ENCODE results near the gene PMAIP1.

PMAIP1 gene

DNA sequence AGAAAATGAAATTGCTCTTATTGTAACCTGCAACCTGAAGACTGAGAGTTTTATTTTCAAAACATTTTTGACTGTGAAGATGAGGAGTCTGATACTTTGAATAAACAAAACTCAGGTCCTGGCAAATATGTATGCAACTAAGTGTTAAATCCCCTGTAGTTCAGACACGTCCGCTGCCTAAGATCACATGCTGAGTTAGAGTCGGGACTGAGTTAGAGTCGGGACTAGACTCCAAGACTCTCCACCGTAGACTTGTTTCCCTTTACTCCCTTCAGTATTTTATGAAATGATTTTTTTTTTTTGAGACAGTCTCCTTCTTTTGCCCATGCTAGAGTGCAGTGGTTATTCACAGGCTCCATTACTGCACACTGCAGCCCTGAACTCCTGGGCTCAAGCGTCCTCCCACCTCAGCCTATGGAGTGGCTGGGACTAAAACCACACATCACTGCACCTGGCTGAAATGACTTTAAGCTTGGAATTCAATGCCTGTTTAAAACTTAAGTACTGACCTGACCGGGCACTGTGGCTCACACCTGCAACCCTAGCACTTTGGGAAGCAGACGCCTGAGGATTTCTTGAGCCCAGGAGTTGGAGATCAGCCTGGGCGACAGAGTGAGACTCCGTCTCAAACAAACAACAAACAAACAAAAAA lies 28.0 kb upstream of the PMAIP1 start:
- TF ChIP-seq, protein P1, sequence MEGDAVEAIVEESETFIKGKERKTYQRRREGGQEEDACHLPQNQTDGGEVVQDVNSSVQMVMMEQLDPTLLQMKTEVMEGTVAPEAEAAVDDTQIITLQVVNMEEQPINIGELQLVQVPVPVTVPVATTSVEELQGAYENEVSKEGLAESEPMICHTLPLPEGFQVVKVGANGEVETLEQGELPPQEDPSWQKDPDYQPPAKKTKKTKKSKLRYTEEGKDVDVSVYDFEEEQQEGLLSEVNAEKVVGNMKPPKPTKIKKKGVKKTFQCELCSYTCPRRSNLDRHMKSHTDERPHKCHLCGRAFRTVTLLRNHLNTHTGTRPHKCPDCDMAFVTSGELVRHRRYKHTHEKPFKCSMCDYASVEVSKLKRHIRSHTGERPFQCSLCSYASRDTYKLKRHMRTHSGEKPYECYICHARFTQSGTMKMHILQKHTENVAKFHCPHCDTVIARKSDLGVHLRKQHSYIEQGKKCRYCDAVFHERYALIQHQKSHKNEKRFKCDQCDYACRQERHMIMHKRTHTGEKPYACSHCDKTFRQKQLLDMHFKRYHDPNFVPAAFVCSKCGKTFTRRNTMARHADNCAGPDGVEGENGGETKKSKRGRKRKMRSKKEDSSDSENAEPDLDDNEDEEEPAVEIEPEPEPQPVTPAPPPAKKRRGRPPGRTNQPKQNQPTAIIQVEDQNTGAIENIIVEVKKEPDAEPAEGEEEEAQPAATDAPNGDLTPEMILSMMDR (IDR thresholded peaks at IDR 0.05; ENCODE audit: control insufficient read depth, insufficient read depth, low read depth, low read length, missing control alignments) = no peak
- no peak overlapping the region for H3K4me3 ChIP-seq (ENCODE audit: control insufficient read depth, low read depth, low read length)
- DNase-seq (ENCODE audit: low read depth) = no peak

DNA sequence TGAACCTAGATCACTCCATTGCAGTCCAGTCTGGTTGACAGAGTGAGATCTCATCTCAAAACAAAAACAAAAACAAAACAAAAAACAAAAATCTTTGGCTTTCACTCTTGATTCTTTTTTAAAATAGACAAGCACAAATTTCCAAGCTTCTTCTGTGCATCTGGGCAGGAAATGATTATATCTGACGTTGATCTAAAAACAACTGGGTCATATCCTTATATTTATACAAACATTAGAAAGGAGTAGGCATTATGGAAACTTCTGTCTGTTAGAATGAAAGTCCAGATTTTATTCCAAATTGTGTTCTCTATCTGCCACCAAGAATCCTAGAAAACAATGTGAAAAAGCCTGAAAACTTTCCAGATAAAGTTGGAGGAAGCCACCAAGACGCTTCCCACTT lies 26.2 kb upstream of the PMAIP1 start:
- DNase-seq (ENCODE audit: low read depth) = no peak
- TF ChIP-seq, protein P1 (IDR thresholded peaks at IDR 0.05; ENCODE audit: control insufficient read depth, insufficient read depth, low read depth, low read length, missing control alignments) = no peak
- no peak overlapping the region for H3K4me3 ChIP-seq (ENCODE audit: control insufficient read depth, low read depth, low read length)

DNA sequence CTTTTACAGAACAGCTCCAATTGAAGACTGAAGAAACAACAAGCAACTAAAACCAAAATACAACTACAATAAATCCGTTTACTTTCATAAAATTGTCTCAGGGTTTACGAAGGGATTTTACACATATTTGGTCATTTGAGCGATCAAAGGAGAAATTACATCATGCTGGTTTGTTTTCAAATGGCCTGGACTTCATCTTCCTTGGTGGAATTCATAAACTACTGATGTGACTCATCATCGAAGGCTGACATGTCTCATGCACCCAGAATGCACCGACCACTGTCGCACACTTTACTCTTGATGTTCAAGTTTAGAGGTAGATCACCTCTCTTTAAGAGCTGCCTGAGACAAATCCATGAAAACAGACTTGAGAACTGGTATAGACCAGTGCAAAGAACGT lies 25.6 kb upstream of the PMAIP1 start:
- TF ChIP-seq, protein P1 (IDR thresholded peaks at IDR 0.05; ENCODE audit: control insufficient read depth, insufficient read depth, low read depth, low read length, missing control alignments) = no peak
- peak; percentile 62 for DNase-seq (ENCODE audit: low read depth)
- no peak overlapping the region for H3K4me3 ChIP-seq (ENCODE audit: control insufficient read depth, low read depth, low read length)

DNA sequence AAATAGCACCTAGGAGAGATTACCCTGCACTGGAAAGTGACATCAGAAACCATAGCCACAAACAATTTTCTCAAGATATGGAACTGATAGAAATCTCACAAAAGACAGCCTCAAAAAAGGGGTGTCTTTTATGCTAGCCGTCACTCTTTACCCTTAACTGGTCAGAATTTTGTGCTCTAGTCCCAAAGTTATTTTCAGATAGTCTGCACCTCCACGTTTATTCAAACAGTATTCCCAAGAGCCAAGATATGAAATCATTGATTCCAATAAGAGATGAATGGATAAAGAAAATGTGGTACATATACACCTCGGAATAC lies 23.5 kb upstream of the PMAIP1 start:
- TF ChIP-seq, protein P1 (IDR thresholded peaks at IDR 0.05; ENCODE audit: control insufficient read depth, insufficient read depth, low read depth, low read length, missing control alignments) = no peak
- no peak overlapping the region for H3K4me3 ChIP-seq (ENCODE audit: control insufficient read depth, low read depth, low read length)
- DNase-seq (ENCODE audit: low read depth) = no peak

DNA sequence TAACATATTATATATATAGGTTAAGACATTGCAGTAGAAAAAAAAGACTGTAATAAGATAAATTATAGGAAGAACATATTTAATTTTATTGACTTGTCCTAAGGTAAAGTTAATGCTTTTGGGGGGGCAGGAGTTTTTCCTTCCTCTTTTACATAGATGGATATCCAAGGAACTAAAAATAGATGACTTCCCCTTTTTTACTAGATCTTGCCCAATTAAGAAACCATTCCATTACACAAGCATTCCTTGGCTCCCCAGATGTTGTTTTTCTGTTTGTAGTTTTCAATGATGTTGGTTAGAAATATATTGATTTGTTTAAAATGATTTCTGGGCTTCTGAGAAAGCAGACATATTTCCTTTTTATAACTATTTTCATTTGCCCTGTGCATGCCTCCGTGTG lies 22.4 kb upstream of the PMAIP1 start:
- DNase-seq (ENCODE audit: low read depth) = no peak
- H3K4me3 ChIP-seq (ENCODE audit: control insufficient read depth, low read depth, low read length) = no peak overlapping the region
- TF ChIP-seq, protein P1 (IDR thresholded peaks at IDR 0.05; ENCODE audit: control insufficient read depth, insufficient read depth, low read depth, low read length, missing control alignments) = no peak

DNA sequence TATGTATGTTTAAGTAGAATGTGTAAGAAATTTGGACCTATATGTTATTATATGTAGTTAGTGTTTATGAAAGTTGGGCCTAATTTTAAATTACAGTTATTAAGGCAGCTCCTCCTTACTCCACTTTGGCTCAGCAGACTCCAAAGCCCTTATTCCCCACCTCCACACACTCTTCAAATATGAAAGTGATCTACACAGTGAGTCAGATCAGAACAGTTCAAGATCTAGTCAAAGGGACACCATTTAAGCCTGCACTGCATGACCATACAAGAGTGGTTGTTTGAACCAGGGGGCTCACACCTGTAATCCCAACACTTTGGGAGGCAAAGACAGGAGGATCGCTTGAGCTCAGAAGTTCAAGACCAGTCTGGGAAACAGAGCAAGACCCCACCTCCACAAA lies 21.2 kb upstream of the PMAIP1 start:
- no peak for DNase-seq (ENCODE audit: low read depth)
- H3K4me3 ChIP-seq (ENCODE audit: control insufficient read depth, low read depth, low read length) = no peak overlapping the region
- TF ChIP-seq, protein P1 (IDR thresholded peaks at IDR 0.05; ENCODE audit: control insufficient read depth, insufficient read depth, low read depth, low read length, missing control alignments) = no peak

Data from AG09309 (cell line).